Common myeloid progenitor, CD34-positive (primary cell): Measurements from ENCODE around the gene MGAT5.
A peak's percentile ranks its signal among the peaks of the same experiment; 100 is the strongest.

Experiments
- CTCF ChIA-PET: fragments of 350-600 bp; sonication (Branson Sonifier 250); formaldehyde crosslinking; loops from one replicate; lab custom pipeline; 2021; ENCODE audit warnings: antibody characterized with exemption; lab: Charles Lee
- POLR2A ChIA-PET: fragments of 350-600 bp; sonication (Branson Sonifier 250); formaldehyde crosslinking; loops from one replicate; lab custom pipeline; 2021; ENCODE audit warnings: antibody characterized with exemption; lab: Charles Lee
- DNase-seq, 3 donors: peaks; one replicate each; pipeline versions ENCODE4 v3.0.0 to v3.0.0-alpha.2; 2013
- H3K27ac ChIP-seq, 2 experiments: 1 replicate in 1 of 2; 2 replicates in 1 of 2; pipeline ENCODE4 v1.7.0; 2013; ENCODE audit warnings: inconsistent platforms in 2 of 2, low read length in 2 of 2, mild to moderate bottlenecking in 2 of 2, low read depth in 1 of 2, moderate library complexity in 1 of 2; ENCODE audit not compliant: severe bottlenecking in 2 of 2, insufficient read depth in 1 of 2, poor library complexity in 1 of 2
- H3K27me3 ChIP-seq, 5 experiments: replicated peaks in 2 of 5; 1 replicate in 3 of 5; 2 replicates in 2 of 5; pipeline versions ENCODE4 v1.6.1 to v1.7.0; 2013; ENCODE audit warnings: low read length in 4 of 5, mild to moderate bottlenecking in 2 of 5, moderate library complexity in 2 of 5, inconsistent platforms in 1 of 5; ENCODE audit not compliant: insufficient read depth in 5 of 5, control insufficient read depth in 4 of 5
- H3K36me3 ChIP-seq, 4 experiments: 1 replicate in 2 of 4; 2 replicates in 2 of 4; pipeline versions ENCODE4 v1.6.1 to v1.7.0; 2013; ENCODE audit warnings: low read length in 3 of 4, control low read depth in 1 of 4, mild to moderate bottlenecking in 1 of 4; ENCODE audit not compliant: control insufficient read depth in 4 of 4, insufficient read depth in 4 of 4
- H3K4me1 ChIP-seq, 4 experiments: 1 replicate in 3 of 4; 2 replicates in 1 of 4; pipeline versions ENCODE4 v1.6.1 to v1.7.1; 2013; ENCODE audit warnings: low read length in 3 of 4, mild to moderate bottlenecking in 3 of 4, control low read depth in 1 of 4, inconsistent platforms in 1 of 4, moderate library complexity in 1 of 4; ENCODE audit not compliant: control insufficient read depth in 4 of 4, insufficient read depth in 4 of 4; ENCODE audit errors: control extremely low read depth in 1 of 4
- H3K4me3 ChIP-seq, 7 experiments: 1 replicate in 4 of 7; 2 replicates in 3 of 7; pipeline versions ENCODE4 v1.5.1 to v1.7.0; 2013; ENCODE audit warnings: mild to moderate bottlenecking in 7 of 7, low read length in 6 of 7, moderate library complexity in 6 of 7, inconsistent platforms in 2 of 7, low read depth in 2 of 7, control low read depth in 1 of 7; ENCODE audit not compliant: insufficient read depth in 4 of 7, control insufficient read depth in 1 of 7; ENCODE audit errors: extremely low read depth in 1 of 7
- H3K9me3 ChIP-seq, 5 experiments: 1 replicate in 4 of 5; 2 replicates in 1 of 5; pipeline versions ENCODE4 v1.6.1 to v1.7.1; 2013; ENCODE audit warnings: low read length in 4 of 5, mild to moderate bottlenecking in 2 of 5, inconsistent platforms in 1 of 5, low read depth in 1 of 5, moderate library complexity in 1 of 5; ENCODE audit not compliant: control insufficient read depth in 4 of 5, insufficient read depth in 2 of 5; ENCODE audit errors: control extremely low read depth in 1 of 5
- WGBS: methylation state at CpG from one replicate; pipeline ENCODE4 v1.1.5; 2013; ENCODE audit not compliant: insufficient coverage; 5-methylcytosine and 5-hydroxymethylcytosine counted together

Gene MGAT5

GRCh38 chr2:134458950-134459349 is 205.1 kb downstream of the MGAT5 start:
- ChIA-PET CTCF (interaction anchor here (1.2 to 4.5 kb wide), 4 partner anchors 7 to 439 kb away, joined by 4 to 32 read pairs (median 8); no protein-coding TSS in a partner anchor), POLR2A (no interaction called here)
- peaks cover 0 to 3% (median 2%) of the 10 kb centered on the region in 4 experiments for H3K4me1 ChIP-seq
- H3K27me3 ChIP-seq, result no peaks in the 10 kb centered on the region
- 95% methylated on average over 10 of the region's 10 CpGs for WGBS
- no peak overlapping the region for H3K4me3 ChIP-seq
- no peak overlapping the region for H3K27ac ChIP-seq
- no peaks in the 10 kb centered on the region for H3K9me3 ChIP-seq
- no peak for DNase-seq
- H3K36me3 ChIP-seq, result peaks cover 2 to 25% (median 8%) of the 10 kb centered on the region in 4 experiments

GRCh38 chr2:134459706-134460406 is 206.0 kb downstream of the MGAT5 start:
- DNase-seq, result no peak
- no peaks in the 10 kb centered on the region for H3K9me3 ChIP-seq
- peaks cover 0 to 3% (median 2%) of the 10 kb centered on the region in 4 experiments for H3K4me1 ChIP-seq
- WGBS, result 95% methylated on average over 7 of the region's 11 CpGs
- ChIA-PET POLR2A (no interaction called here), CTCF (interaction anchor here (0.9 to 4.5 kb wide), 11 partner anchors 8 to 442 kb away, joined by 3 to 32 read pairs (median 7); no protein-coding TSS in a partner anchor)
- H3K36me3 ChIP-seq, result peaks cover 2 to 30% (median 9%) of the 10 kb centered on the region in 4 experiments
- H3K27ac ChIP-seq, result no peak overlapping the region
- no peaks in the 10 kb centered on the region for H3K27me3 ChIP-seq
- no peak overlapping the region for H3K4me3 ChIP-seq

- H3K27ac ChIP-seq, result no peak overlapping the region
- H3K27me3 ChIP-seq, result no peaks in the 10 kb centered on the region
- H3K9me3 ChIP-seq, result no peaks in the 10 kb centered on the region
- WGBS, result 100% methylated on average over 7 of the region's 8 CpGs
- H3K4me3 ChIP-seq, result no peak overlapping the region
- H3K36me3 ChIP-seq, result peaks cover 2 to 25% (median 6%) of the 10 kb centered on the region in 4 experiments
- peak; percentile 38 to 65 (median 57) for DNase-seq
- peaks cover 0 to 3% (median 2%) of the 10 kb centered on the region in 4 experiments for H3K4me1 ChIP-seq
- CTCF ChIA-PET, result interaction anchor here (0.9 to 4.5 kb wide), 11 partner anchors 8 to 441 kb away, joined by 3 to 32 read pairs (median 7); no protein-coding TSS in a partner anchor
- POLR2A ChIA-PET, result no interaction called here
Measured at GRCh38 chr2:134460583-134460998, 206.7 kb downstream of the MGAT5 start.

GRCh38 chr2:134461511-134461910 is 207.6 kb downstream of the MGAT5 start:
- H3K27ac ChIP-seq, result no peak overlapping the region
- peaks cover 0 to 3% (median 2%) of the 10 kb centered on the region in 4 experiments for H3K4me1 ChIP-seq
- ChIA-PET POLR2A (interaction anchor here (0.6 kb wide), 1 partner anchor 31 kb away, joined by 4 read pairs; no protein-coding TSS in a partner anchor), CTCF (interaction anchor here (0.5 to 4.5 kb wide), 8 partner anchors 7 to 575 kb away, joined by 3 to 32 read pairs (median 8); no protein-coding TSS in a partner anchor)
- H3K27me3 ChIP-seq, result no peaks in the 10 kb centered on the region
- H3K4me3 ChIP-seq, result no peak overlapping the region
- DNase-seq, result no peak
- peaks cover 2 to 22% (median 5%) of the 10 kb centered on the region in 4 experiments for H3K36me3 ChIP-seq
- no peaks in the 10 kb centered on the region for H3K9me3 ChIP-seq
- 92% methylated on average over 4 of the region's 6 CpGs for WGBS

- WGBS, result 97% methylated on average over 3 of the region's 6 CpGs
- H3K4me1 ChIP-seq, result peaks cover 0 to 3% (median 2%) of the 10 kb centered on the region in 4 experiments
- POLR2A ChIA-PET, result interaction anchor here (0.6 kb wide), 1 partner anchor 32 kb away, joined by 4 read pairs; no protein-coding TSS in a partner anchor
- H3K36me3 ChIP-seq, result peaks cover 2 to 20% (median 6%) of the 10 kb centered on the region in 4 experiments
- CTCF ChIA-PET, result interaction anchor here (3.2 to 4.5 kb wide), 2 partner anchors 9 to 10 kb away, joined by 9 to 32 read pairs; no protein-coding TSS in a partner anchor
- no peak overlapping the region for H3K27ac ChIP-seq
- DNase-seq, result no peak
- no peaks in the 10 kb centered on the region for H3K9me3 ChIP-seq
- no peaks in the 10 kb centered on the region for H3K27me3 ChIP-seq
- no peak overlapping the region for H3K4me3 ChIP-seq
Measured at GRCh38 chr2:134462275-134462674, 208.4 kb downstream of the MGAT5 start.

GRCh38 chr2:134462791-134463698 is 209.2 kb downstream of the MGAT5 start:
- Histone ChIP-seq H3K27ac (no peak overlapping the region), H3K36me3 (peaks cover 0 to 20% (median 5%) of the 10 kb centered on the region in 4 experiments), H3K27me3 (no peaks in the 10 kb centered on the region), H3K4me3 (no peak overlapping the region), H3K4me1 (peaks cover 0 to 1% (median under 1%) of the 10 kb centered on the region in 4 experiments), H3K9me3 (no peaks in the 10 kb centered on the region)
- ChIA-PET CTCF (interaction anchor here (1.6 to 4.5 kb wide), 2 partner anchors 11 to 436 kb away, joined by 5 to 32 read pairs; no protein-coding TSS in a partner anchor), POLR2A (no interaction called here)
- WGBS, result 98% methylated on average over 10 of the region's 11 CpGs
- DNase-seq, result no peak
